HG03354 (cell line): ENCODE data around the gene NAIF1.
"Not testable (repeated sequence)": the region's sequence is repeated elsewhere in the genome, so short reads cannot be mapped to it uniquely, and the experiment has no call there.

Experiments
- ATAC-seq: cut with Tn5 transposase; IDR thresholded peaks from one replicate; pipeline ENCODE4 v1.9.1; 2021; ENCODE audit warnings: mild to moderate bottlenecking; ENCODE audit not compliant: unreplicated experiment, poor library complexity, severe bottlenecking

The NAIF1 gene

GRCh38 chr9:128066713-128067644, at the start of gene NAIF1:
NAIF1 (minus strand) TSS chr9:128067320; CDS start chr9:128067101, 219 bp downstream.
- peak; percentile 70 for ATAC-seq

- ATAC-seq = no peak
Observed at GRCh38 chr9:128116104-128117083, 49.3 kb upstream of the NAIF1 start.

GRCh38 chr9:128115187-128116103, 48.3 kb upstream of the NAIF1 start:
- ATAC-seq = no peak

GRCh38 chr9:128114326-128115186, 47.4 kb upstream of the NAIF1 start:
- ATAC-seq = no peak

- ATAC-seq = no peak
Observed at GRCh38 chr9:128113526-128114325, 46.6 kb upstream of the NAIF1 start.

- ATAC-seq = not testable (repeated sequence)
Observed at GRCh38 chr9:128111726-128112125, 44.6 kb upstream of the NAIF1 start.

GRCh38 chr9:128109050-128109709, 42.1 kb upstream of the NAIF1 start:
- ATAC-seq = no peak

- ATAC-seq = no peak
Observed at GRCh38 chr9:128108269-128109049, 41.3 kb upstream of the NAIF1 start.

GRCh38 chr9:128107468-128108268, 40.5 kb upstream of the NAIF1 start:
- no peak for ATAC-seq

- no peak for ATAC-seq
Observed at GRCh38 chr9:128106940-128107467, 39.9 kb upstream of the NAIF1 start.

GRCh38 chr9:128106181-128106939, 39.2 kb upstream of the NAIF1 start:
- no peak for ATAC-seq

GRCh38 chr9:128105538-128106175, 38.5 kb upstream of the NAIF1 start:
- ATAC-seq = no peak

GRCh38 chr9:128104171-128104618, 37.1 kb upstream of the NAIF1 start:
- no peak for ATAC-seq

- no peak for ATAC-seq
Observed at GRCh38 chr9:128103589-128103962, 36.5 kb upstream of the NAIF1 start.
